NCI-H1930 (cell line): ENCODE data around the gene NRL.
"Not testable (repeated sequence)": the region's sequence is repeated elsewhere in the genome, so short reads cannot be mapped to it uniquely, and the experiment has no call there.

ENCODE experiments used
- DNase-seq, 2 experiments: peaks; one replicate each; lab custom pipeline; 2025; lab: John Stamatoyannopoulos, UW

NRL gene

DNA sequence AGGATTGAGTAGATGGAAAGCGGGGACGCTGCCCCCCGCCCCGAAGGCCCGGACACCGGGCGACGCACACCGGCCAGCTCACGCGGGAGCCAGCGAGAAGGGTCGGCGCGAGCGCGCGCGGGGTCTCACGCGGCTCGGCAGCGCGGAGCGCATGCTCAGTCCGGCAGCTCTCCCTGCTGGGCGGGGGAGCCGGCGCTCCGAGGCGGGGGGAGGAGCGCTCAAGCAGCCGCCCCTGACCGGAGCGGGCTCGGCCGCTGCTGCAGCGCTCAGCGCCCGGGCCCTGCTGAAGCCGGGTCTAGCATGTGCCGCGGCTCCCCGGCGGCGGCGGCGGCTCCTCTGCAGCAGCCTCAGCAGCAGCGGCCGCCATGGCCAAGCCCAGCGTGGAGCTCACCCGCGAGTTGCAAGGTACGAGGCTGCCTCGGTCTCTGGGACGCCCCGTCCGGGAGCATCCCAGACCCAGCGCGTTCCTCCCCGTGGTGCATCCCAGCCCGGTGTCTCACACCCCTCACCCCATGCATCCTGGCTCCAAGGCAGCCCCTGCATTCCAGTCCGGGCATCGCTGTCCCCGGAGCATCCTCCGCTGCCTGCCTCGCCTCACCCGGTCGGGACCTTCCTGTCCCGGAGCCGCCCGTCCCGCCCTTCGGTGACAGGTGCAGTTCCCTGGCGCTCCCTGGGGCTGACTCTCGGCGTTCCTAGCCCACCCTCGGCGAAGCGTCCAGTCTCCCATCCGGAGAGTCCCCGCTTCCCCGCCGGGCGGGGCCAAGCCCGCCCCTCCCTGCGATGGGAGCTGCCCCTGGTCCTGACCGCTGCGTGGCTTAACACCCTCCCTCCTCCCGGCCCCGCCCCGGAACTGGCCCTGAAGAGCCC, 62.7 kb downstream of the NRL start, which contains the start of gene CARMIL3:
CARMIL3 (plus strand) TSS at position 221 of the 867 bp plus-strand sequence; CDS start at position 366, 145 bp downstream.
- DNase-seq, result peak; percentile 33 to 81

DNA sequence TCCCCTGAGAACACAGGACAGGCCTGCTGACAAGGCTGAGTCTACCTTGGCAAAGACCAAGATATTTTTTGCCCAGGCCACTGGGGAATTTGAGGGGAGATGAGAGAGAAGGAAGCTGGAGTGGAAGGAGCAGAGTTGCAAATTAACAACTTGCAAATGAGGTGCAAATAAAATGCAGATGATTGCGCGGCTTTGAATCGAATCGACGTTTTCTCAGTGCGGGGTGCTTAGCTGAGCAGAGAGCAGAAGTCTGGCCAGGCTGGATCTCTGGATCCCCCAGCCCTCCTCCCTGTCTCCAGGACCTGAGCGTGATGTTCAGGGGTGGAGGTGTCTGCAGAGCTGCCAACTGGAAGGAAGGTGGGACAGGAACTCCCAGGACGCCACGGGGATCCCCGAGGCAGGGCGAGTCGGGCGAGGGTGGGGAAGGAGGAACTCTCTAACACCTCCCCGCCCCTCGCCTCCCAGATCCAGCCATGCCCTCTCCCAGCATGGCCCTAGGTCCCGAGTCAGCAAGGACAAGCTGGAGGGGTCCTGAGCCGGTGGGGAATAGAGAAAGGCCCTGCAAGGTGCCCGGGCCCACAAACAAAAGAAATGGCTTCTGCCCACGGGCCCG, 63.5 kb downstream of the NRL start:
- DNase-seq, result no peak

DNA sequence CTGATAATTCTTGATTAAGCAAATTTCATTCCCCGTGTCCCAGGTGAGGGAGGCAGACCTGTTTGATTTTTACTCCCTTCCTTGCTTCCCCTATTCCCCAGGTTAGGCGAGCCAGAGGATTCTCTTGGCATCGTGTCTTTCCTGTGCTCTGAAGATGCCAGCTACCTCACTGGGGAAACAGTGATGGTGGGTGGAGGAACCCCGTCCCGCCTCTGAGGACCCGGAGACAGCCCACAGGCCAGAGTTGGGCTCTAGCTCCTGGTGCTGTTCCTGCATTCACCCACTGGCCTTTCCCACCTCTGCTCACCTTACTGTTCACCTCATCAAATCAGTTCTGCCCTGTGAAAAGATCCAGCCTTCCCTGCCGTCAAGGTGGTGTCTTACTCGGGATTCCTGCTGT, 64.0 kb downstream of the NRL start:
- DNase-seq, result not testable (repeated sequence)

DNA sequence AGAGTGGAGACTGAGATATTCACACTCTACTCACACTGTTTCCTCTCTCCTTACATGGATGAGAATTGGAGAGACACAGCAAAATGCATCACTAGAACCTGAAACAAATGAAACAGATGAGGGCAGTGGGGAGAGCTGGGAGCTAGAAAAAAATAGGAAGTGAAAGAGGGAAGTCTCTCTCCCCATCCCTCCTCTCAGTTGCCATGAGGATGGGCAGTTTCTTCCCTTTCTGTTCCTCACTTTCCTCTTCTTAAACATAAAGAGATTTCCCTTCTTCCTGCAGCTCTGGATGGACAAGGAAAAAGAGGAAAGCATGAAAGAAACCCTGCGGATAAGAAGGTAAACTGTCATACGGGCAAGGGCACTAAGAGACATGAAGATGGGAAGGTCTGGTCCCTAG, 65.7 kb downstream of the NRL start:
- DNase-seq, result not testable (repeated sequence)

DNA sequence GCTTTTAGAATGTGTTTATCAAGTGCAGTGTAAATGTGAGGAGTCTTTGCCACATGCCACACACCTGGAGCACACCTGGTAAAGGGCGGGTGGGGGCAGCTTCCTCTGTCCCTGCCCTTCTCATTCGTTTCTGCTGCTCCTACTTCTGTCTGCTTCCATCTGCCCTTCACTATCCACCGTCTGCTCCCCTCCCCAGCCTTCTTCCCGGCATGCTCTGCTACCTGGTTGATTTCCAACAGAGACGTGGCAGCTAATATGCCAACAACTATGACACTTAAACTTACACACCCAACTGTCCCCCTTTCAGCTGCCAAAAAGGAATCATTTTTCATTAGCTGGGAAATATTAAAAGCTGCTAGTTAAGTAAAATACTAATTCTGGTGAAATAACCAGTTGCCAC, 72.0 kb downstream of the NRL start:
- no peak for DNase-seq

DNA sequence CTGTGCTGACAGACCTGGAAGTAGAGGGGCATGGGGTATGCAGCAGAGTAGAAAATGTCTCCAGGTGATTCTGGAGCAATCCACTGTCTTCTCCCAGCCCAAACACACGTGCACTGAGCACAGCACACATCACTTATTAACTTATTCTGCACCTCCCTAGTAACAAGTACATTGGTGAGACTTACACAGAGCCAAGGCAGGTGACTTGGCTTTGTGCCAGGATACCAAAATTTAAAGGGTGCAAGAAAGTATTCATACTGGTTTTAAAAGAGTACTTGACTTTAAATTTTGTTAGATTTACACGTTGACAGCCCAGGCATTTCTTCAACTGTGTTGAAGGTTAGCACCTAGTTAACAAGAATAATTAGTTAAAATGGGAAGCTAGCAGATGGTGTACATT, 74.1 kb downstream of the NRL start:
- no peak for DNase-seq

DNA sequence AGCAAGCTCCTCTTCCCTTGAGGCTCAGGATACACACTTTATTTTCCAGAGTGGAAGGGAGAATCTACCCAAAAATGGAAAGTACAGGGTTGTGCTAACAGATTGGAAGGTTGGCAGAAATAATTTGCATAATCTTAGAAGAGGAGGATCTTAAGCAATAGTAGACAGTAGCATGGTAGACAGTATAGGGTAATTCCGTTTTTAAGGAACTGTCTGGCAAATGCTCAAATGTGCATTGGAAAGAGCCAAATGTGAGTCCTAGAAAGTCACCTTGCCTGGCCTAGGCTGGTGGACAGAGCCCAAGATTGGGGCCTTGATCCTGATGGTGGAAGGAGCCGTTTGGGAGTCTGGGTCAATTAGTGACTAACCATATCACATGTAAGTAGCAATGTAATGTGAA, 76.1 kb downstream of the NRL start:
- DNase-seq, result no peak

DNA sequence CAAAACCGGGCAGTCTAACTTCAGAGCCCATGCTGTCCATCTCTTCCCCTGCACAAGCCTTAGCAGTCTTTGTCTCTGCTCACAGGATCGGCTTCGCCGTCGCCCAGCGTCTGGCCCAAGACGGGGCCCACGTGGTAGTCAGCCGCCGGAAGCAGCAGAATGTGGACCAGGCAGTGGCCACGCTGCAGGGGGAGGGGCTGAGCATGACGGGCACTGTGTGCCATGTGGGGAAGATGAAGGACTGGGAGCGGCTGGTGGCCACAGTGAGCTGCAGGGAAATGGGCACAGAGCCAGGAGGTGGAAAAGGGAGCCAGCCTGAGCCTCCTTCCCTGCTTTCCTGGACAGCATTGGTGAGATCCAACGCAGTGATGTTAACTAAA, 77.1 kb downstream of the NRL start:
- no peak for DNase-seq

DNA sequence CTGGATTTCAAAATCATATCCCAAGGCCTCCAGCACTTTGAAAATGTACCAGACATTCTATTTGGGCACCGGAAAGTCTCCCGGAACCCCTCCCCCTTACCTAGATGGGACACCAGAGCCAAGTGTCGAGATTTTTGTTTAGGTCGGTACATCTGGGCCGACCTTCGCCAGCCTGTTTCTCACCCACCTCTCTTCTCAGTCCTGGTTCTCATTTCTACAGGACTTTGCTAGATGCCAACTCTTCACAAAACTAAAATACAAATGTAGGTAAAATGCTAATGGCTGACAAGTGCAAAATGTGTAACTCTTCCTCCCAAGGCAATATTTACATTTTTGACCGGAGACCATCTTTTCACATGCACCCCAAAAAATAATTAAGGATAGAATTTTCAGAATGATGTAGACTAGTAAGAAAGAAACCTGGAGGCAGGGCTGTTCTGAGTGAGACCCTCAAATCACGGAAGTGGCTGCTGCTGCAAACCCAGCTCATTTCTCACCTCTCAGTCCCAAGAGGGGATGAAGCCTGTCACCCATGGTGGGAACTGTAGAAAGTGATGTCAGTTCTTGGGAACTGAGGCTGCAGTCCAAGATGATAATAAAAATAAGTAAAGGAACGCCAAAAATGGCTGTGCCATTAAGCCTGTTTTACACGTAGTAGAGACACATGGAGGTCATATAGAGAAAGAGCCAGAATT, 77.6 kb downstream of the NRL start:
- not testable (repeated sequence) for DNase-seq

DNA sequence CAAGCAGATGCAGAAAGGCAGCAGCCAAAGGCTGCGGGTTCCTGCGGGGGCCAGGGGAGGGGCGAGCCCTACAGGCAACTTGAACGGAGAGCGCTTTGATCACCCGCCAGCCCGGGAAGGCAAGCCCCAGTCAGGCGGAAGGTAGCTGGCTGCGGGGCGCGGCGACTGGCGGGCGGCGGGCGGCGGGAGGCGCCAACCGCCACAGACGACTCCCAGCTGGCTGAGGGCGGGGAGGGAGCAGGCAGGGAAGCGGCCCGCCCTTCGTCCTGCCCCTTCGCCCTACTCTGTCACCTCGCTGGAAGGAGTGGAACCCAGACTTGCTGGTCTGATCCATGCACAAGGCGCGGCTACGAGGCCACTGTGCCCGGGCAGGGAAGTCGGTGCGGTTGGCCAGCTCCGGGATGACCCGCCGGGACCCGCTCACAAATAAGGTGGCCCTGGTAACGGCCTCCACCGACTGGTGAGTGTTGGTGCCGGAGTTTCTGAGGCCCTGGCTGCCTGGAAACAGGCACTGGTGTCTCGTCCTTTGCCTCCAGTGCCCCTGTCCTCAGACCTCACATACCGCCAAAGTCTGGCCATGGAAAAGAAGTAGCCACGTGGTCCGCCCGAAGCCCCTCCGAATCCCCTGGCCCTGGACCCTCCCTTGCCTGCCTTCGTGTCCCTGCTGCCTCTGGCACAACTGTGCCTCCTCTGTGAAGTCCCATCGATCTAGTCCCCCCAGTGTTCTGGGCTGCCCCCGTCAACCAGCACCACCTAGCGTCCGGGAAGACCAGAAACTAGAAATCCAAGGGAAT, 78.4 kb downstream of the NRL start:
- peak; percentile 63 to 67 for DNase-seq

DNA sequence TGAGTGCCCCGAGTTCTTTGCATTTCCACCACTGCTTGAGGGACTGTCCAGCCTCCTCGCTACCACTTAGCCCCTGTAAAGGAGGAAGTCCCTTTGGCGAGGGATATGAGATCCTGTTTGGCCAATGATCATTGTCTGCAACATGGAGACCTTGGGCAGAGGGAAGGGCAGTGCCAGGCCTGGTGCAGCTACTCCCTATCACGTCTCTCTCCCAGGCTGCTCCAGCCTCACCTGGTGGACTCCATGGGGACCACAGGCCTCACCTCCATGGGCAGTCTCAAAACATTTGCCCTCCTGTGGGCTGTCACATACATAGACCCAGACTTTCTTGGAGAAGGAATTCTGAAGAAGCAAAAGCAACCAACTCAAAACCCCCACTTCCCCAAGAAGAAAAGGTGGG, 79.0 kb downstream of the NRL start:
- not testable (repeated sequence) for DNase-seq

DNA sequence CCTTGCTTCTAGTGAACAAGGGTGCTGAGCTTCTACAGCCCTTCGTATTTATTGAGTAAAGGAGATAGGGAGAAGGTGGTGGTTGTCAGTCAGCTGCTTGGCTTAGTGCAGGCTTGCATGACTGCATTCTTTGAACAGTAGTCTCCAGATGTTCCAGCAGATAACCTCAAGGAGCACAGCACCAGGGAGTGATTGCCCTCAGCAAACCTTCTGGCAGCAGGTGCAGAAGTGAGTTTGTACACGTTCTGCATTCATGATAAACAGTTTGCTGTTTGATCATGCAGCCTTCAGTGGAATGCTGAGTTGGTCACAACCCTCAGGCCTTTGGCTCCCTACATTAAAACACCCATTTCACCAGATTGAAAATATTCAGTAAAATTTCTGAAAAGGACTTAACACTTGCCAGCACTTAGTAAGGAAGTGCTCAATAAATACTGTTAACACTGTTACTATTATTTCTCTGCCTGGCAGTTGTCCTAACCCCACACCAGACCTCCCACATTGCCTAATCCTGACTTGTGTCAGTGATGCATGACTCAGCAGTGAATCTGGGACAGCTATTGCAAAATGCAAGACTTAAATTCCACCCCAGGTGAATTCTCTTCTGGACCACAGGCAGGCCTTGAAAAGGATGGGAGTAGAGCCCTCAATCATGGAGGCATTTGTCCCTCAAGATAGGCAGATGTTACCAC, 81.9 kb downstream of the NRL start:
- DNase-seq, result no peak

DNA sequence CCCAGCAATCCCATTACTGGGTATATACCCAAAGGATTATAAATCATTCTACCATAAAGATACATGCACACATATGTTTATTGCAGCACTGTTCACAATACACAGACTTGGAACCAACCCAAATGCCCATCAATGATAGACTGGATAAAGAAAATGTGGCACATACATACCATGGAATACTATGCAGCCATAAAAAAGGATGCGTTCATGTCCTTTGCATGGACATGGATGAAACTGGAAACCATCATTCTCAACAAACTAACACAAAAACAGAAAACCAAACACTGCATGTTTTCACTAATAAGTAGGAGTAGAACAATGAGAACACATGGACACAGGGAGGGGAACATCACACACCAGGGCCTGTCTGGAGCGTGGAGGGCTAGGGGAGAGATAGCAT, 83.4 kb downstream of the NRL start:
- not testable (repeated sequence) for DNase-seq

DNA sequence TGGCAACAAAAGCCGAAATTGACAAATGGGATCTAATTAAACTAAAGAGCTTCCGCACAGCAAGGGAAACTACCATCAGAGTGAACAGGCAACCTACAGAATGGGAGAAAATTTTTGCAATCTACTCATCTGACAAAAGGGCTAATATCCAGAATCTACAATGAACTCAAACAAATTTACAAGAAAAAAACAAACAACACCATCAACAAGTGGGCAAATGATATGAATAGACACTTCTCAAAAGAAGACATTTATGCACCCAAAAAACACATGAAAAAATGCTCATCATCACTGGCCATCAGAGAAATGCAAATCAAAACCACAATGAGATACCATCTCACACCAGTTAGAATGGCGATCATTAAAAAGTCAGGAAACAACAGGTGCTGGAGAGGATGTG, 85.1 kb downstream of the NRL start:
- not testable (repeated sequence) for DNase-seq
